Activated CD4-positive, alpha-beta T cell treated with anti-CD3 and anti-CD28 coated beads, Interleukin-2, amount 50 U/mL, for 4 hours (primary cell): ENCODE data around the gene MIPOL1.
"Not testable (repeated sequence)": the region's sequence is repeated elsewhere in the genome, so short reads cannot be mapped to it uniquely, and the experiment has no call there.

ENCODE experiments used
- DNase-seq, 2 experiments: peaks; one replicate each; pipeline ENCODE4 v3.0.0-alpha.2; 2020

Gene MIPOL1

DNA sequence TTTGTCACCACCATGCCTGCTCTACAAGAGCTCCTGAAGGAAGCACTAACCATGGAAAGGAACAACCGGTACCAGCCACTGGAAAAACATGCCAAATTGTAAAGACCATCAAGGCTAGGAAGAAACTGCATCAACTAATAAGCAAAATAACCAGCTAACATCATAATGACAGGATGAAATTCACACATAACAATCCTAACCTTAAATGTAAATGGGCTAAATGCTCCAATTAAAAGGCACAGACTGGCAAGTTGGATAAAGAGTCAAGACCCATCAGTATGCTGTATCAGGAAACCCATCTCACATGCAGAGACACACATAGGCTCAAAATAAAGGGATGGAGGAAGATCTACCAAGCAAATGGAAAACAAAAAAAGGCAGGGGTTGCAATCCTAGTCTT lies 97.5 kb downstream of the MIPOL1 start:
- DNase-seq, result not testable (repeated sequence)

DNA sequence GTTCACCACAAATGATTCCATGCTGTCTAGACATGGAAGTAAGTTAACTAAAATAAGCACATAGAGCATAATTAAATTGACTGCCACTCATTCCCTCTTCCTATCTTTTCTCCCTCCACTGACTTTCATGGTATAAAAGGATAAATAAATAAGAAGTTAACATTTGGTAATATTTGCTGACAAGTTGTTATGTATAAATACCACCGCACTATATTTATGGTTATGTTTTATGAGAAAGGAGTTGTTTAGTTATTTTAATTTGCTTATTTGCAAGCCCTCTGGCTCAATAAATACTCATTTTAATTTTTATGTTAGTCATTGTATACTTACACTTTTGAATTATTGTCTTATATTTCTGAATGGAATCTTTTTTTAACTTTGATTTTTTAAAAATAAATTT lies 113.5 kb downstream of the MIPOL1 start:
- DNase-seq, result no peak

DNA sequence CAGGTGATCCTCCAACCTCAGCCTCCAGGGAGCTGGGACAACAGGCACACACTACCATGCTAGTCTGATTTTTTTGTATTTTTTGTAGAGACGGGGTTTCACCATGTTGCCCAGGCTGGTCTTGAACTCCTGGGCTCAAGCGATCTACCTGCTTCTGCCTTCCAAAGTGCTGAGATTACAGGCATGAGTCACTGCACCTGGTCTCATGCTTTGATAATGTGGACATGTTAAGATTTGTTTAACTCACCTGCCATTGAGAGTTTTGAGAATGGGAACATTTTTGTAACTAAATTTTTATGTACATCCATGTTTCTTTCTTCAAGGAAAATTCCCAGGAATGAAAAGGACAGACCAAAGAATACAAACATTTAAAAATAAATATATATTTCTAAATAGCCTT lies 121.2 kb downstream of the MIPOL1 start:
- no peak for DNase-seq

DNA sequence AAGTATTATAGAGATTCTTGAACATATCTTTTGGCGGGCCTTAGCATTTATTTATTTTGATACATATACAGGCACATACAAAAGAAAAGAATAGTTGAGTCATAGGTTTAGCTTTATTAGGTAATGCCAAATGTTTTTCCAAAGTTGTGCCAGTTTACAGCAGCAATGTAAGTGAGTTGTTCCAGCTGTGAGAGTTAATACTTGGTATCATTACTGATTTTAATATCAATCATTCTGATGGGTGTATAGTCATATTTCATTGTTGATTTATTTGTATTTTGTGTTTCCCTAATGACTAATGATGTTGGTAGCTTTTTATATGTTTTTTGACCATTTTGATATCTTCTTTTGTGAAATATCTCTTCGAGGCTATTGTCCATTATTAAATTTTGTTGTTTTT lies 122.4 kb downstream of the MIPOL1 start:
- DNase-seq, result no peak

DNA sequence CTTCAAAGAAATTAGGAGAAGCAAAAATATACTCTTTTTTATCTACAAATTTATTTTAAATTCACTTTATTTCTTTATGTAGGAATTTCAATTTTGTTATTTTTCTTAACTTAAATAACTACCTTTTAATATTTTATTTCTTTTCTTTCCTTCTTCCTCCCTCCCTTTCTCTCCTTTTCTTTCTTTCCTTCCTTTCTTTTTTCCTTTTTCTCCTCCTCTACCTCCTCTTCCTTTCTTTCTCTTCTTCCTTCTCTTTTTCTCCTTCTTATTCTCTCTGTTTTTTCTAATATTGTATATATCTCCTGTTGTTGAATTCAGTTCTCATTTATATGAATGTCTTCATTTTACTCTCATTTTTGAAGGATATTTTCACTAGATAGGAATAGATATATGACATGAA lies 127.6 kb downstream of the MIPOL1 start:
- DNase-seq, result no peak

DNA sequence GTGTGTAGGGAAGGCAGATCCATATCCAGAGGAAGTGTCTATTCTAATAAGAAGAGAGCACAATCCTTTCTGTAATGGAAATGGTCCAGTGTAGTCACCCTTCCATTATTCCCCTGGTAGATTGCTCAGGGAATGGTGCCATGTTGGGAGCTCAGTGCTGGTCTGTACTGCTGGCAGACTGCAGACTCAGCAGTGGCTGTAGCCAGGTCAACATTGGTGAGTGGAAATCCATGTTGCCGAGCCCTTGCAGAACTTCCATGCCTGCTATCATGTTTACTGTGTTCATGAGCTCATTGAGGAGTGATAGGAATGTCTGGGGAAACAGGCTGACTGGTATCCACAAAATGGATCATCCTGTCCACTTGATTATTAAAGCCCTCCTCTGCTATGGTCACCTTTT lies 128.7 kb downstream of the MIPOL1 start:
- DNase-seq, result no peak

DNA sequence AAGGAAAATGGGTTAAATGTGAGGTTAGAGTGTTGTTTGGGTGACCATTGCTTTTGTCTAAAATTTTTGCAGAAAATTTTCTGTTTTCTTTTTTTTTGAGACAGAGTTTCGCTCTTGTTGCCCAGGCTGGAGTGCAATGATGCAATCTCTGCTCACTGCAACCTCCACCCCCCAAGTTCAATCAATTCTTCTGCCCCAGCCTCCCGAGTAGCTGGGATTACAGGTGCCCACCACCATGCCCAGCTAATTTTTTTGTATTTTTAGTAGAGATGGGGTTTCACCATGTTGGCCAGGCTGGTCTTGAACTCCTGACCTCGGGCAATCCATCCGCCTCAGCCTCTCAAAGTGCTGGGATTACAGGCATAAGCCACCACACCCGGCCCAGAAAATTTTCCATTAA lies 130.2 kb downstream of the MIPOL1 start:
- DNase-seq, result not testable (repeated sequence)

DNA sequence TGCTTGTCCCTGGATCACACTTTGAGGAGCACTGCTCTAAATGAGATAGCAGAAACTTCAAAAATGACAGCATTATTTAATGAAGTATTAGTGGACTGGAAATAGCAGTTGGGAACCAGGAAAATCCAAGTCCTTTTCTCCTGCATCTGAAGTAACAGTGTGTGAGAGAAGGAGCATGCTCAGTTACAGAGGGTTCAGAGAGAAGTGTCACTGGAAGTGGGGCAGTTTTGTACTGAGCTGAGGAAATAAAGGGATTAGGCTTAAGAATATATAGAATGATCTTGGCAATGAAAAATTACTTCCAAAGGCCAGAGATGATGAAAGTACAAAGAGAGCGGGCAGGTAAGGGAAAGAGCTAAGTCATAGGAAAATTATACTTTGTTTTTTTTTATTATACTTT lies 130.9 kb downstream of the MIPOL1 start:
- DNase-seq, result no peak

DNA sequence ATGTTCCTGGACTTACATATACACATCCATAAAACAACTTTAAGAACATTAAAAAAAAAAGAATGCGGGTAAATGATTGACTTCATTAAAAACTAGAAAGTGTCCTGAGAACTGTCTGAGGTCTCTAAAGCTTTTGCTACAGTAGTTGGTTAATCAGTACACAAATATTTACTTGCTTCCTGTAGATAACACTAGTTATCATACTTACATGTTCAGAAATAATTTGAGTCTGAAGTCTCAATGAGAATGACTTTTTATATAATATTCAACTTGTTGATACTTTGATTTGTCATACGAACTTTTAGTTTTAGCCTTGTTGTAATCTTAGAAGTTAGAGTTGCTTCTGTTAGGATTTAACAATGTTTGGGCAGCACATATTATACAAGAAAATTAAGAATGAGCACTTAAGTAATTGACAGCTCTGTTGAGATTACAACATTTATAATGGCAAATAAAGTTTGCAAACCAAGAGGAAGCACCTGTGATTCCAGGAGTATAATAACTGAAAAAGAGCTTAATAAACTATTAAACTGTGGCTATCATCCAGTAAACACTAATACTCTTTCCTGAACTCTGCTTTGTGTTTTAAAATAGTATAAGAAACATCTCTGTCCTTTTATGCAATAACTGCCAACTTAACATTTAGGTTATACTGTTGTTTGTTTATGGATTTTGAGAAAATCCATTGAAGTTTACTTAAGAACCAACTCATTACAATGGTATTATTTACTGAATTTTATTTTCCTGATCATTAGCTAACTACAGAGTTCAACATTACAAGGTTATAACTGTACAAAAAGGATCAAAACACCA lies 131.7 kb downstream of the MIPOL1 start:
- DNase-seq, result no peak

DNA sequence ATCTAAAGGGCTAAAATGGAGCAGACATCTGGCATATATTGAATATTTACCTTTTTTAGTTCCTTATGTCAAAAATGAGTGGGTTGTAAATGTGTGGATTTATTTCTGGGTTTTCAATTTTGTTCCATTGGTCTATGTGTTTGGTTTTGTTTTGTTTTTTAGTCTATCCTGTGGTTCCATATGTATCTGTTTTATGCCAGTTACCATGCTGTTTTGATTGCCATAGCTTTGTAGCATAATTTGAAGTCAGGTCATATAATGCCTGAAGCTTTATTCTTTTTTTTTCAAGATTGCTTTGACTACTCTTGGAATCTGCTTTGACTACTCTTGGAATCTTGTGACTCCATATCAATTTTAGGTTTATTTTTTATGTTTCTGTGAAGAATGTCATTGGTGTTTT lies 133.2 kb downstream of the MIPOL1 start:
- DNase-seq, result no peak

DNA sequence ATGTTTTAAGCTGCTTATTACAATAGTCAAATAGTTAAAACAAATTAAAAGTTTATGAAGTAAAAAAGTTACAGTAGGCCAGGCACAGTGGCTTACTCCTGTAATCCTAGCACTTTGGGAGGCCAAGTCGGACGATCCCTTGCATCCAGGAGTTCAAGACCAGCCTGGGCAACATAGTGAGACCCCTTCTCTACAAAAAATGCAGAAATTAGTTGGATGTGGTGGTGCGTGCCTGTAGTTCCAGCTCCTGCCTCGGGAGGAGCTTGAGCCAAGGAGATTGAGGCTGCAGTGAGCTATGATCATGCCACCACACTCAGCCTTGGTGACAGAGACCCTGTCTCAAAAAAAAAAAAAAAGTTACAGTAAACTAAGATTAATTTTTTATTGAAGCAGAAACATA lies 142.6 kb downstream of the MIPOL1 start:
- DNase-seq, result no peak

DNA sequence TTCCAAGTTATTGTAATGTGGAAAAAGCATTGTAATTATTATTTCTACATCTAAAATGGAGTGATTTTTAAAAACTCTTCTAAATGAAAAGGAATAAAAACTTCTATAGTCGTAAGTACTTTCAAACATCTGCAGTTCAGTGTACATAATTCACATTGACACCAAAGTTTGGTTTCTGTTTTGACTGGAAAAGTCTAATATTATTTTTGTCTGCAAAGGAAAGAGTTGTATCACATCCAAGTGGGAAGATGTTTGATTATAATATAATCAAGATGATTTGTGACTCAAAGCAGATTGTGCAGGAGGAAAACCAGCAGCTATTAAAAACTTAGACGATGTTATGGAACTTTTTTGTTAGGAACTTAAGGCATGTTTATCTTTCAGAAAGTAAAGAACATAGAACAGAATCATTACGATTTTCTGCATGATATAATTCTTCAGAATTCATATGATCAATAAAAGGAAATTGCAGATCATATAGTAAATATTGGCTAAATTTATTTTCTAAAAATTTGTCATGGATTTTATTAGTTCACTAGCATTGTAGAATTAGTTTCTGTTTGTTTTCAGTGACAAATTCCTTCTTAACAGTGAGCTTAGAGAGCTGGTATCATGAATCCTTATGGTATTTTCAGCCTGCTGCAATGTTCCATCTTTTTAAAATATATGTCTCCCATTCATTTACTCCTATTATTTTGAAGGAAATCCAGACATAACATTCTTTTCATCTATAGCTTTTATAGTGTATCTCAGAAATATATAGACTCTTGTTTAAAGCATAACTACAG lies 145.8 kb downstream of the MIPOL1 start:
- DNase-seq, result no peak

DNA sequence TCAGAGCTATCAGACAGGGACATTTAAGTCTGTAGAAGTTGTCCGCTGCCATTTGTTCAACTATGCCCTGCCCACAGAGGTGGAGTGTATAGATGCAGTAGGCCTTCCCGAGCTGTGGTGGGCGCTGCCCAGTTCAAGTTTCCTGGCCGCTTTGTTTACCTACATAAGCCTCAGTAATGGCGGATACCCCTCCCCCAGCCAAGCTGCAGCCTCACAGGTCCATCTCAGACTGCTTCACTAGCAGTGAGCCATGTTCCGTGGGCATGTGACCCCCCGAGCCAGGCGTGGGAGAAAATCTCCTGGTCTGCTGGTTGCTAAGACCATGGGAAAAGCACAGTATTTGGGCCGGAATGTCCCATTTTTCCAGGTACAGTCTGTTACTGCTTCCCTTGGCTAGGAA lies 165.9 kb downstream of the MIPOL1 start:
- no peak for DNase-seq

DNA sequence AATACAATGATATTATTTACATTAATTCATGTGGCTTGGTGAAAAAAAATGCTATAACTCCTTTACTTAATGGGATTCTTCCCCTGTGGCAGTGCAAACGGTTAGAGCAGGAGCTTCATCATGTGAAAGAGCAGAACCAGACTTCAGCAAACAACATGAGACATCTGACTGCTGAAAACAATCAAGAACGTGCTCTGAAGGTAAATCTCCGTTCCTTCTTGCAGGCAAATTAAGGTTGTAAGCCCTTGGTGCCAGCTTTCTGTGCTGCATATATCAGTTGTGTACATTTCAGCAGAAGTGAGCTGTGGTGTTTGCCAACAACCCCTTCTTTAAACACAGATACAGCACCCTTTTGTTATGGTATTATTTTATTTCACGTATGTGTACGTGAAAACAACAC lies 171.7 kb downstream of the MIPOL1 start:
- DNase-seq, result no peak

DNA sequence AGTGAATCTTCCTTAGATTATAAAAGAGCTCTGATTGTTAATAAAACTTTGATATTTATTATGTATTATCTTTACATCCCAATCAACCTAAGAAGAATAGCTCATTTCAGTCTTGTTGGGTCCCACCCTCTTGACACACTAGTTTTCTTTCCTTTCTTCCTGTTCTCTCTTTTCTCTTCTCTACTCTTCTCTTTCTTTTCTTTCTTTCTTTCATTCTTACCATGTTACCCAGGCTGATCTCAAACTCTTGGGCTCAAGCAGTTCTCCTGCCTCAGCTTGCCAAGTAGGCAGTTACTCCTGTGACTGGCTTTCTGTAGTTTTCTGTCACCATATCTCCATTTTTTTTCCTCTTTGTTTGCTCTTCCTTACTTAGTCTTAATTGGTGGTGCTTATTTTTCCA lies 177.8 kb downstream of the MIPOL1 start:
- no peak for DNase-seq

DNA sequence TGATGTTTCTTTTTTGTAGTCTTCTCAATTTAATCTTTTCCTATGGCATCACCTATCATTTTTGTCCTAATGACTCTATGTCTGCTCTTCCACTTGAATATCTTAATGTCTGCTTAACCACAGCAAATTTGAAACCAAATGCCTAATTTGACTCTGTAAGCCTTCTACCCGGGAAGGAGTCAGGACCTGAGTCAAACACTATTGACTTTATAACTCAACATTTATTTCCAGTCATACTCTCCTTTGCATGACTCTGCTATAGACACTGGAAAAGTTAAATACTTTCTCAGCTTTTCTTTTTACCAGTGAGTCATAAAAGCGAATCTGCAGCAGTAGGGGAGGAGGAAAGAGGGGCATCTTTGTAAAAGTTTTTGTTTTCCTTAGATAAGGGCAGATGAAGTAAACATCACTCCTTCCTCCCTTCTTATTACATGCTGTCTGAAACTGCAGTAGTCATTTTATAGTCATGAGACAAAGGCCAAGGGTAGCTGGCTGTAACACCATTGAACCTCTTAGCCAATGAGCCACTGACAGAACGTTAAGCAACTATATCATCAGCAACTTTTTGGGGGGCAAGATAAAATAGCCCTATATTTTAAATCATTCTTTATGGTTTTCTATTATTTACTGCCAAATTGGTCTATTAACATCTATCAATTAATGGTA lies 179.3 kb downstream of the MIPOL1 start:
- no peak for DNase-seq

DNA sequence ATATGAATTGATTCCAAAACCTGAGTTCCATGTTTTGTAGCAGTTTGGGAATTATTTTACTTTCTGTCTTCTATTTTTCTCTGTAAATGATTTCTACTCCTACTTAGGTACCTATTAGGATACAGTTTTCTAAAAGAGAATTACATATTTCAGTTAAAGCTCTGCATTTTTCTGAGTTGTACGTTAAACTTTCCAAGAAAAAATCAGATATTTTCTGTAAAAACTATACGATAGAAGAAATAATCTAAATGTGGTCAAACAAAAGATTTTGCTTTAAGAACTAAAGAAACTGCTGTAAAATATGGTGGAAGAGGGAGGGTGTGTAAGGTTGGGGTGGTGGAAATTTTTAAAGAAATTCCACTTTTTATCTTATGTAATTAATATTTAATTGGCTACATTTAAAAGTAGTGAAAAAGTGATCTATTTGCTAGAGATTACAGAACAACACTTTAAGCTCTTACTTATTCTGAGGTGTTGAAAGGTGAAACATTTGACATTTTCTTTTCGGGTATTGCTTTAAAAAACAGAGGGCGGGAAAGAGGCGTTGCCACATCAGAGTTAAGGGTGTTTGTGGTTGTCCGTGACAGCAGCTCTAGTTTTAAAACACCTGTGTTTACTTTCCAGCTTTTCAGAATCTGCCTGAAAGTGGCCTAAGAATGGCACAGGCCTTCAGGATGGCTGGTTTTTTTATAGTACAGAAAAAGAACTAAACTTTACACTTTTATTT lies 187.3 kb downstream of the MIPOL1 start:
- DNase-seq, result no peak

DNA sequence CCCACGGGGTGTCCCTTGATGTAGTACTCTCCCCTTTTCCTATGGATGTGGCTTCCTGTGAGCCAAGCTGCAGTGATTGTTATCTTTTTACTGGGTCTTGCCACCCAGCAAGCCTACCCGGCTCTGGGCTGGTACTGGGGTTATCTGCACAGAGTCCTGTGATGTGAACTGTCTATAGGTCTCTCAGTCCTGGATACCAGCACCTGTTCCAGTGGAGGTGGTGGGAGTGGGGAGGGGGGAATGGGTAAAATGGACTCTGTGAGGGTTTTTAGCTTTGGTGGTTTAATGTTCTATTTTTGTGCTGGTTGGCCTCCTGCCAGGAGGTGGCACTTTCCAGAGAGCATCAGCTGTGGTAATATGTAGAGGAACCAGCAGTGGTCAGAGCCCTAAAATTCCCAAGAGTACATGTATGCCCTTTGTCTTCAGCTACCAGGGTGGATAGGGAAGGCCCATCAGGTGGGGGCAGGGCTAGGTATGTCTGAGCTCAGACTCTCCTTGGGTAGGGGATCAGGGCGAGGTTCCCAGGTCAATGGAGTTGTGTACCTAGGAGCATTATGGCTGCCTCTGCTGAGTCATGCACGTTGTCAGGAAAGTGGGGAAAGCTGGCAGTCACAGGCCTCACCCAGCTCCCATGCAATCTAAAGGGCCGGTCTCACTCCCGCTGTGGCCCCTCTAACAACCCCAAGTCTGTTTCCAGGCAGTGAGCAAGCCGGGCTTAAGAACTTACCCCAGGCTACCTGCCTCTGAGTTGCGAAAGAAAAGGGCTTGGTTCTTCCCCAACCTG lies 199.6 kb downstream of the MIPOL1 start:
- DNase-seq, result not testable (repeated sequence)

DNA sequence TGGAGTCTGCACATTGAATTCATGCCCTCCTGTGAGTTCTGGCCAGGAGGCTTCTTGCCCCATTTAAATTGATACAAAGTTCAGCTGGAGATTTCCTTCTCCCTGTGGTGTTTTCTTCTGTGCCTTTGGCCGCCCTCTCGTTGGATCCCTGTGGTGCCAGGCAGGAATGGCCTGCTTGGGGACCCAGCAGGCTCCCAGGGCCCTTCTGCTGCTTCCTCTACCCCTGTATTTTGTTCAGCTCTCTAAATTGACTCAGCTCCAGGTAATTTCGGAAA lies 200.1 kb downstream of the MIPOL1 start:
- no peak for DNase-seq

DNA sequence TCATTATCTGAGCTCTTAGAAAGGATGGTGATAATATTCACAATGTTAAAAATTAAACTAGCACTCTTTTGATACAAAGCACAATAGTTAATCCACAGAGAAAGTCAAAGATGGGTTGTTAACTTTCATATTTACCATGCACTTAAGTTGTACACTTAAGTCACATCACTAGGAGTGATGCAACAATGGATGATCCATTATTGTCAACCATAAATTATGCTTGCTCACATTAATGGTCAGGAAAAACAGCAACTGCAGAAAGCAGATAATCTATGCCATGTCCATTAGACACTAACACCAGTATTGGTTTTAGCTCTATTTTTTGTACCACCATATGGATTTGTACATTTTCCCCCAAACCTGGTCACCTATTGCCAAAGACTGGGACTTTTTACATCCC lies 201.8 kb downstream of the MIPOL1 start:
- DNase-seq, result no peak

DNA sequence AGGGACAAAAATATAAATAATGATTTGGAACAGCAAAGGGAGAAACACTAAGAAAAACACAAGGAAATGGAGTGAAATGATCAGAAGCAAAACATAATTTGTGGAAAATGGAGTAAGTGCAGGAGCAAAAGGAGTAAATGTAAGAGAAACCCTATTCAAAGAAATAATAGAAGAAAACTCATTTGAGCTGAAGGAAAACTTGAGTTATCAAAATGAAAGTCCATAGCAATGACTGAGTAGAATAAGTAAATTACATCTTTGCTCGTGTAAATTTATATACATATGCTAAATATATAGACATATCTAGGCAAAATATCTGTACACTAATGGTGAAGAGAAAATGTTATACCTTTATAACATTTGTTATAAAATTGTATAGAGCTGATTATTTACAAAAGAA lies 203.4 kb downstream of the MIPOL1 start:
- DNase-seq, result no peak

DNA sequence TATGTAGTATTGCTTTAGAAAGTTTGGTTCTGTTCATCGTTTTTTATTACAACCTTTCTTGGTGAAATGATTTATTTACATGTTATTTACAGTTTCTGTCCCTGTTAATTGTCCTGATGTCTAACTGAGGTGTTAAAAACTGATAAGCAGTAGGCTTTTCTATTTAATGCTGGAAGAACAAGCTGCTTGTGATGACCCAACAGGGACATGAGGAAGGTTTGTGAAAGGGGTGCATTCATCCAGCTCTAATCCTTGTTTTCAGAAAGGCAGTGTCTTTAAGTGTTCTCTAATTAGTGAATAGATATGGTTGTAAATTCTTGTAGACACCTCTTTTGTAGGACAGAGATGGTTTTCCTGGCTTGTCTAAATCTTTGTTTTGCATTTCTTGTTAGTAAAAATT lies 205.9 kb downstream of the MIPOL1 start:
- no peak for DNase-seq

DNA sequence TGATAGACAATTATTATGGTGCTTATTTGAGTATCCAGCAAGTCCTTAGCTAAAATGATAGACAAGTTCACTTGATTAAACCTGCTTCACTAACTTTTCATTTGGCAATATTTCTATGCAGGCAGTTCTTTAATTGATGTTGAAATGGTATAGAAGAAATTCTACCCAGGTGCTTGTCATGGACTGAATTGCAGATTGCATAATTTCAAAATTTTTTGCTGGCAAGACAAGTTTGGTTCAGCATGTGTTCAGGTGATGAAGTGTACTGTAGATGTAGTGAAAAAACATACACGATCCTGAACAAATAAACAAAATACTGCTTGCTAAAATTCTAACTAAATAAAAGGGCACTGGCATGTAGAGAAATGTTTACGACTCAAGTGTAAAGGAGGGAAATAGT lies 208.4 kb downstream of the MIPOL1 start:
- no peak for DNase-seq
